HCT116 (cell line): ENCODE measurements around the gene LRRC7.

Source experiments
- CTCF ChIP-seq, 3 experiments: fragments of 200-600 bp in 1 of 3; sonication (generic) in 1 of 3; IDR thresholded peaks in 2 of 3; conservative IDR thresholded peaks in 1 of 3; 2 replicates each; pipeline ENCODE4 v1.5.1; 2012 to 2017; ENCODE audit warnings: low read depth in 2 of 3, low read length in 2 of 3, antibody characterized with exemption in 1 of 3, borderline replicate concordance in 1 of 3, control low read depth in 1 of 3, mild to moderate bottlenecking in 1 of 3, mixed read lengths in 1 of 3, mixed run types in 1 of 3, moderate library complexity in 1 of 3; ENCODE audit not compliant: insufficient read depth in 1 of 3
- EGR1 ChIP-seq: IDR thresholded peaks from 2 replicates; pipeline ENCODE4 v1.6.1; 2012; ENCODE audit warnings: low read depth
- EZH2 ChIP-seq: fragments of 200-600 bp; sonication (generic); IDR thresholded peaks from 2 replicates; pipeline ENCODE4 v1.6.1; 2017; ENCODE audit warnings: antibody characterized with exemption, mixed run types
- EZH2phosphoT487 ChIP-seq: fragments of 200-600 bp; IDR thresholded peaks from 2 replicates; pipeline ENCODE4 v1.6.1; 2018; ENCODE audit warnings: antibody characterized with exemption, borderline replicate concordance
- POLR2A ChIP-seq: IDR thresholded peaks from 2 replicates; pipeline ENCODE4 v1.7.0; 2011; ENCODE audit warnings: borderline replicate concordance; ENCODE audit not compliant: insufficient read depth, insufficient read length; ENCODE audit errors: extremely low read depth
- TF ChIP-seq, protein P1 (sequence below): IDR thresholded peaks from 2 replicates; pipeline ENCODE4 v1.6.1; 2012; ENCODE audit warnings: low read depth

DNA sequence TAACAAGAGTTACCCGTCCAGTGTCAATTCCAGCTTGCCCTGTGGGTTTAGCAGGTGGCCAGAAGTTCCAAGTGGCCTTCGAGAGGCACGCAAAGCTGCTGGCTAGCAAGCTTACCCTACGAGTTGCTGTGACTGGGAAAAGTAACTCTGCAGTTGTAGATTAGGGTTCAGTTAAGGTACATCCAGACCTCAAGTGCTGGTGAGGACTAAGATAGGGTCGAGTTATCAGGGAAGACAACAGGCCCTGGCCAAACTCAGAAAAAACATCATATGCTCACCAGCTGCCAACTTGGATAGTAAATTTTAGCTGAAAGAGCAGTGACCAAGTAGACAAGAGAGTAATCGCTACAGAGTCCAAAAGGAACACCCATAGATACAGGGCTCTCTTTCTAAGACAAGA, 27.7 kb upstream of the LRRC7 start:
- no peak for TF ChIP-seq CTCF (IDR thresholded peaks at IDR 0.05 in 2 of 3, conservative IDR thresholded peaks at IDR 0.05 in 1 of 3; ENCODE audit: borderline replicate concordance in 1 of 3, insufficient read depth in 1 of 3, low read depth in 2 of 3, low read length in 2 of 3)
- TF ChIP-seq EGR1, result no peak
- TF ChIP-seq EZH2, result no peak
- TF ChIP-seq EZH2phosphoT487, result no peak
- TF ChIP-seq, protein P1, sequence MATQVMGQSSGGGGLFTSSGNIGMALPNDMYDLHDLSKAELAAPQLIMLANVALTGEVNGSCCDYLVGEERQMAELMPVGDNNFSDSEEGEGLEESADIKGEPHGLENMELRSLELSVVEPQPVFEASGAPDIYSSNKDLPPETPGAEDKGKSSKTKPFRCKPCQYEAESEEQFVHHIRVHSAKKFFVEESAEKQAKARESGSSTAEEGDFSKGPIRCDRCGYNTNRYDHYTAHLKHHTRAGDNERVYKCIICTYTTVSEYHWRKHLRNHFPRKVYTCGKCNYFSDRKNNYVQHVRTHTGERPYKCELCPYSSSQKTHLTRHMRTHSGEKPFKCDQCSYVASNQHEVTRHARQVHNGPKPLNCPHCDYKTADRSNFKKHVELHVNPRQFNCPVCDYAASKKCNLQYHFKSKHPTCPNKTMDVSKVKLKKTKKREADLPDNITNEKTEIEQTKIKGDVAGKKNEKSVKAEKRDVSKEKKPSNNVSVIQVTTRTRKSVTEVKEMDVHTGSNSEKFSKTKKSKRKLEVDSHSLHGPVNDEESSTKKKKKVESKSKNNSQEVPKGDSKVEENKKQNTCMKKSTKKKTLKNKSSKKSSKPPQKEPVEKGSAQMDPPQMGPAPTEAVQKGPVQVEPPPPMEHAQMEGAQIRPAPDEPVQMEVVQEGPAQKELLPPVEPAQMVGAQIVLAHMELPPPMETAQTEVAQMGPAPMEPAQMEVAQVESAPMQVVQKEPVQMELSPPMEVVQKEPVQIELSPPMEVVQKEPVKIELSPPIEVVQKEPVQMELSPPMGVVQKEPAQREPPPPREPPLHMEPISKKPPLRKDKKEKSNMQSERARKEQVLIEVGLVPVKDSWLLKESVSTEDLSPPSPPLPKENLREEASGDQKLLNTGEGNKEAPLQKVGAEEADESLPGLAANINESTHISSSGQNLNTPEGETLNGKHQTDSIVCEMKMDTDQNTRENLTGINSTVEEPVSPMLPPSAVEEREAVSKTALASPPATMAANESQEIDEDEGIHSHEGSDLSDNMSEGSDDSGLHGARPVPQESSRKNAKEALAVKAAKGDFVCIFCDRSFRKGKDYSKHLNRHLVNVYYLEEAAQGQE, result no peak
- no peak for TF ChIP-seq POLR2A
